Stimulated activated CD8-positive, alpha-beta memory T cell treated with anti-CD3 and anti-CD28 coated beads, Interleukin-7, amount 100 ng/mL, for 4 hours (primary cell): Measurements from ENCODE around the gene LRRC8B.

ENCODE experiments used
- DNase-seq, 2 donors: peaks; one replicate each; pipeline ENCODE4 v3.0.0-alpha.2; 2020; ENCODE audit warnings: low read depth in 2 of 2

The LRRC8B gene

GRCh38 chr1:89547563-89548116, 23.0 kb downstream of the LRRC8B start:
- no peak for DNase-seq

- no peak for DNase-seq
These were observed 23.7 kb downstream of the LRRC8B start for GRCh38 chr1:89548122-89548857.

GRCh38 chr1:89550995-89551394, 26.4 kb downstream of the LRRC8B start:
- DNase-seq, result no peak

- DNase-seq, result no peak
These were observed 27.9 kb downstream of the LRRC8B start for GRCh38 chr1:89552471-89553081.

- DNase-seq, result no peak
These were observed 28.5 kb downstream of the LRRC8B start for GRCh38 chr1:89553157-89553556.

GRCh38 chr1:89555550-89555949, 30.9 kb downstream of the LRRC8B start:
- no peak for DNase-seq

- DNase-seq, result no peak
These were observed 32.3 kb downstream of the LRRC8B start for GRCh38 chr1:89556726-89557444.

GRCh38 chr1:89557445-89557825, 32.8 kb downstream of the LRRC8B start:
- DNase-seq, result no peak

- no peak for DNase-seq
These were observed 33.3 kb downstream of the LRRC8B start for GRCh38 chr1:89557956-89558355.

- DNase-seq, result no peak
These were observed 39.5 kb downstream of the LRRC8B start for GRCh38 chr1:89563957-89564604.

- DNase-seq, result no peak
These were observed 40.9 kb downstream of the LRRC8B start for GRCh38 chr1:89565521-89565920.

- no peak for DNase-seq
These were observed 42.1 kb downstream of the LRRC8B start for GRCh38 chr1:89566761-89567174.

GRCh38 chr1:89567797-89568196, 43.2 kb downstream of the LRRC8B start:
- no peak for DNase-seq

GRCh38 chr1:89573410-89573809, 48.8 kb downstream of the LRRC8B start:
- DNase-seq, result no peak

- DNase-seq, result no peak
These were observed 50.0 kb downstream of the LRRC8B start for GRCh38 chr1:89574621-89575020.

- DNase-seq, result no peak
These were observed 50.6 kb downstream of the LRRC8B start for GRCh38 chr1:89575207-89575606.

- DNase-seq, result no peak
These were observed 51.4 kb downstream of the LRRC8B start for GRCh38 chr1:89576013-89576412.

- DNase-seq, result no peak
These were observed 53.5 kb downstream of the LRRC8B start for GRCh38 chr1:89578151-89578550.

GRCh38 chr1:89578946-89579684, 54.5 kb downstream of the LRRC8B start:
- no peak for DNase-seq

GRCh38 chr1:89580036-89580435, 55.4 kb downstream of the LRRC8B start:
- DNase-seq, result no peak

GRCh38 chr1:89581859-89582258, 57.2 kb downstream of the LRRC8B start:
- DNase-seq, result no peak
